GM18861 (cell line): ENCODE measurements around the gene TSPYL6.
"Not testable (repeated sequence)": the region's sequence is repeated elsewhere in the genome, so short reads cannot be mapped to it uniquely, and the experiment has no call there.

ENCODE experiments used
- ATAC-seq: cut with Tn5 transposase; IDR thresholded peaks from one replicate; pipeline ENCODE4 v1.9.1; 2021; ENCODE audit not compliant: unreplicated experiment

TSPYL6 gene

DNA sequence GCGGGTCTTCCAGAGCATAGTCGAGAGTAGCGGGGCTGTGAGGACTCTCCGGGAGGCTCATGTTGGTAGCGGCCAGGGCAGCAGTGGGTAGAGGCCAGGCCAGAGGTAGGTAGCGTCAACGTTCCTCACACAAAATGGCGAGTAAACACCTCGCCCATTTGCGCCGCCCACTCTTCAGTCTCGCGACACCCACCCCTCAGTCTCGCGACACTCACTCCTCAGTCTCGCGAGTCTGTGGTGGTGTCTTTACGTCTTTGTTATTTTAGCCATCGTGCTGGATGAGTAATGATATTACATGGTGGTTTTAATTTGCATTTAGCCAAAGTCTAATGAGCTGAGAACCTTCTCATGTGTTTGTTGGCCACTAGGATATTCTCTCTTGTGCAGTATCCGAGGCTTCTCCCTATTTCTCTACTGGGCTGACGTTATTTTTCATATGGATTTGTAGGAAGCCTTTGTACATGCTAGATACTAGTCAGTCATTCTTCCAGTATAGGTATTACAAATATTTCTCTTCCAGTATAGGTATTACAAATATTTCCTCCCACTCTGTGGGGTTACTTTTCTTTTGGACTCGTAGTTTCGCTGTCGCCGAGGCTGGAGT is at the start of gene TSPYL6:
Gene TSPYL6 (minus strand): TSS at position 139 of the 604 bp plus-strand sequence. CDS start 78 bp downstream, at position 61.
- no peak for ATAC-seq

DNA sequence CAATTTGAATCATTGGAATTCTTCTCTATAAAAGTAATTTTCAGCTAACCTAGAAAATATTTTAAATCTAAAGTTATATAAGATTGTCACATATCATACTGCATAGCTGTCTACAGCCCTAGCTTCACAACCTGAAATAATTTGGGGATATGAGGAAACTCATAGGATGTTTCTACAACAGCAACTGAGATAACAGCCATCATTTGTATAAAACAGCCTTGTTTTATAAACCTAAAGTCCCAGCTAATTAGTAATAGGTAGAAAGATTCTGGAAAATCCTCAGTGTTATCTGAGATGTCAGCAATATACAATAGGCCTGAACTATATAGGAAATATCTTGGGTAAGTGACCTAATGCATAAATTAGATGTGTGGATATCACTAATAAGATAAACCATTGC is 47.6 kb upstream of the TSPYL6 start:
- ATAC-seq, result no peak

DNA sequence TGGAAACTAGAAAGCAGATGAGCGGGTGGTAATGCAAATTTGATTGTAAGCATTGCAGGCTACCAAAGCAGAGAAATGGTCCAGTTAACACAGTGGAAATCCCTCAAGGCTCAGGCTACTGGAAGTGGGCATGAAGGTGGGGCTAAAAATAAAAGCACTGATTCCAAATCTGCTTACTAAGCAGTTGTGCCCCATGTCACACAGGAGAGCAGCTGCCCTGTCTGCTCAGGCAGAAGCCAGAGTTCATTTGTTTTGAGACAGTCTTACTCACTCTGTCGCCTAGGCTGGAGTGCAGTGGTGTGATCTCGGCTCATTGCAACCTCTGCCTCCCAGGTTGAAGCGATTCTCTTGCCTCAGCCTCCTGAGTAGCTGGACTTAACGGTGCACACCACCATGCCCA is 42.5 kb upstream of the TSPYL6 start:
- ATAC-seq, result no peak

DNA sequence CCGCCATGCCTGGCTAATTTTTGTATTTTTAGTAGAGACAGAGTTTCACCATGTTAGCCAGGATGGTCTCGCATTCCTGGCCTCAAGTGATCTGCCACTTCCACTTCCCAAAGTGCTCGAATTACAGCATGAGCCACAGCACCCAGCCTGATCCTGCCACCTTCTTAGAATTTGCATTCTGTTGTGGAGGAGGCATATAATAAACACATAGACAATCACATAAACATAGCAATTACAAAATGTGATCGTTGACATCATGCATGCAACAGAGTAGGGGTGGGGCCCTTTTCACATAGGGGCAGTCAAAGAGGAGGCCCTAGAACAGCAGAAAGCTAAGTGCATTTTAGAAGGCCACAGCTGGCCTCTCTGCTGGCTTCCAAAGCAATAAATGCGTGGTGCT is 39.9 kb upstream of the TSPYL6 start:
- ATAC-seq, result no peak

DNA sequence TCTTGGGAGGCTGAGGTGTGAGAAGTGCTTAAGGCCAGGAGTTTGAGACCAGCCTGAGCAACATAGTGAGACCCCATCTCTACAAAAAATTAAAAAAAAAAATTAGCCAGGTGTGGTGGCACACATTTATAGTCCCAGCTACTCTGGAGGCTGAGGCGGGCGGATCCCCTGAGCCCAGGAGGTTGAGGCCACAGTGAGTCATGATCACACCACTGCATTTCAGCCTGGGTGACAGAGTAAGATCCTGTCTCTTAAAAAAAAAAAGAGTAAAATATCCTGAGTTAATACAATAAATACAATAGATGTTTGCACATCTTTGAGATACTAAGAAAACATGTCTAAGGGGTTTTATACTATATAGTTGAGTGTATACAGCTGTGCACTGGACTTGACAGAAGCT is 38.6 kb upstream of the TSPYL6 start:
- ATAC-seq, result not testable (repeated sequence)

DNA sequence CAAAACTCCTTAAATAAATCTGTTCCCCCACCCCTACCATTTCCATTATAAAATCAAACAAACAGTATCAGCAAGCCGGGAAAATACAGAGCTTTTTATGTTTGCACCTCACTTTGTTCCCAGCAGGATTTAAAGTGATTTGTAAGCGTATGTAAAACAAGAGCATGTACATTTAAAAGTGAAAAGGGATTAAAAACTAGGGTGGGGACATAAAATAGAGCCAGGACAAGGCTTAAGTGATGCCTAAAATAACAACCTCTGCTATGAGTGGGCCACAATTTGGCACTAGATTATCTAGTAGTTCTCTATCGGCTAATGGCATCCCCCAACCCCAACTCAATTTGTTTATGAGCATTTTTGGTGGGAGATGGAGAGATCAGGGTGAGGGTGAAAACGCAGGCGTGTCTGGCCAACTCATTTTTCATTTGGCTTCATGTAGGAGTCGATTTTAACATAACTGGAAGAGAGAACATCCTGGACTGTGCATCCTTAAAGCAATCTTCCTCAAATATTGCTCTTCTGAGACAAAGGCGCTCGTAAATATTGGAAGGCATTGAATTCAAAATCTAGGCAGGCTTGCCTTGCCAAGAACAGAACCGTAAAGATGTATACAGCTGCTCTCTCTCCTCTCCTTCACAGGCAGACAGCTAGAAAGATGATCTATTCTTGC is 34.5 kb upstream of the TSPYL6 start:
- ATAC-seq, result no peak

DNA sequence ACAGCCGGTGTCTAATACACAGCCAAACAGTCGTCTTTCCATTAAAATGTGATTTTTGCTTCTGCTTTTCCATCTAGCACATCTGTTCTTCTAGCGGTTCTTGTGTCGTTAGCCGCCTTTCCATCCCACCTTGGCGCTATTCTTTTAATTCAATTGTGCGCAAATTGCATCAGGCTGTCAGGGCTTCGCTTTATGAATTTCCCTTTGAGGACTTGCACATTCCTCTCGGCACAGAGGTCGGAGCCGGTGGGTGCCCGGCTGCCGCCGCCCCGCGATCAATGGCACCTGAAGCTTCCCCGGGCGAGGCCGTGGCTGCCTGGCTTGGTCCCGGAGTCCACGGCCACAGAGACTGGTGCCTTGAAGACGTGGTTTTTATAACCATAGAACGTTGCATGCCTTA is 33.9 kb upstream of the TSPYL6 start:
- no peak for ATAC-seq

DNA sequence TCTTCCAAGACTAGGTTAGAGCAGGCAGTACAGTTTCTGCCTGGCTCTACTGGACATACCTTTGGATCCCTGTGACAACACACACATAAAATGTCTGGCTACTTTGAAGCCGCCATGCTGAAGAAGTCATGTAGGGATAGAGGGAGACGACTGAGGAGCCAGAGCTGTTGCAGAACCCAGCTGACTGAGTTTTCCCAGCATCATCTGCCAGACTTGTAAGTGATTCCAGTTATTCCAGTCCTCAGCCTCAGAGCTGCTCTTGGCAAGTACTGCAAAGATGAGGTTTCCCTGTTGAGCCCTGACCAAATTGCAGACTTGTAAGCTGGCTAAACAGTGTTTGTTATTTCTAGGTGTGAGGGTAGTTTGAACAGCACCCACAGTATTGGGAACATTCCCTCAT is 31.5 kb upstream of the TSPYL6 start:
- ATAC-seq, result no peak

DNA sequence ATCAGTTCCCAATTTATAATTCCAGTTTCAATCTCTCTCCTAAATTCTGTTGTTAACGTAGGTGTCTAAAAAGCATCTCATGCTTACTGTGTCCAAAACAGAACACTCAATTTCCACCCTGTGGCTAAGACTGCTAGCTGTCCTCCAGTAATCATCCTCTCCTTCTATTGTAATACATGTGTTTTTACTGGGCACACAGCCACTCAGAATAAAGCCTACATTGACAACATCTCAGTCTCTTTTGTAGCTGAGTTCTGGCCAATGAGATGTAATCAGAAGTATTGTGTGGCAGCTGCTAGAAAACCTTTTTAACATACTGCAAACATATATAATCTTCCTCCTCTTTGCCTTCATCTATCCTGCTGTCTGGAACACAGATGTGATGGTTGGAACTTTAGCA is 29.4 kb upstream of the TSPYL6 start:
- ATAC-seq, result no peak

DNA sequence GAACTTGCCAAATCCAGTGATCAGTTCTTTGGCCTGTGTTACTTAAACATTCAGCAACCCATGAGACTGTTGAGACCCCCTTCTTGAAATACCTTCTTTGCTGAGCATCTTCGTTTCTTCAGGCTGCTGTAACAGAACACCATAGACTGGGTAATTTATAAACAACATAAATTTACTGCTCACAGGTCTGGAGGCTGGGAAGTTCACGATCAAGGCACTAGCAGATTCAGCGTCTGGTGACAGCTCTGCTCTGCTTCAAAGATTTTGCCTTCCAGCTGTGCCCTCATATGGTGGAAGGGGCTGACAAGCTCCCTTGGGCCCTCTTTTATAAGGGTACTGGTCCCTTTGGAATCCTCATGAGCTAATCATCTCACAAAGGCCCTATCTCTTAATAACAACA is 28.8 kb upstream of the TSPYL6 start:
- ATAC-seq, result no peak

DNA sequence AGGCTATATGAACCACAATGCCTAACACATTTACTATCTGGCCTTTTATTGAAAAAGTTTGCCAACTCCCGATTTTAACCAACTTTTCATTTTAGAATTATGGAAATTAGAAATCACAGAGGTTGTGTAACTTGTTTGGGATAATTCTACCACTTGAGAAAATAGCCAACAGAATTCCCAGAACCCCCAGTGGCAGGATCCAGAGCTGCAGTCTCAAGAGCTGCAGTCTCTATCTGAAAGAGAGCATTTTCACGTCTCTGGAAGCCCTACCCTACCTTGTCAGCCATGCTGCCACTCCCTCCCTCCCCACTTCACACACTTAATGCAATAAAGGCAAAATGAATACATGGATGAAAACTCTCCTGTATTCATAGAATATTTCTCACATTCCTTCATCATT is 23.4 kb upstream of the TSPYL6 start:
- no peak for ATAC-seq

DNA sequence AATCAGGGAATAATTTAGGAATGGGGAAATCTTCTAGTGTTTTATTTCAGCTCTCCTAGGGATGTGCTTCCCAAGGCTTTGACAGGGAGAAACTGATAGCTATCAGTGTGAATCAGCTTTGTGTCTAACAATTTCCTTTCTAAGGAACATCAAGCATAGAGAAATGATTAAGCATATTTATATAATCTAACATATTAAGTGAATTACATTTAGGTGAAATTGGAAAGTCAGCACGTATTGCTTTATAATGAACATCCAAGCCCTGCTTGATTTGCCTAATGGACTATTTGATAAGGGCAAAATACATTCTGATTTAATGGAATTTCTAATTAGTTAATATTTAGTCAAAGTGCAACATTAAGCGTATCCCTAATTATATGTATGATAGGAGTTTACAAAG is 19.5 kb upstream of the TSPYL6 start:
- ATAC-seq, result no peak

DNA sequence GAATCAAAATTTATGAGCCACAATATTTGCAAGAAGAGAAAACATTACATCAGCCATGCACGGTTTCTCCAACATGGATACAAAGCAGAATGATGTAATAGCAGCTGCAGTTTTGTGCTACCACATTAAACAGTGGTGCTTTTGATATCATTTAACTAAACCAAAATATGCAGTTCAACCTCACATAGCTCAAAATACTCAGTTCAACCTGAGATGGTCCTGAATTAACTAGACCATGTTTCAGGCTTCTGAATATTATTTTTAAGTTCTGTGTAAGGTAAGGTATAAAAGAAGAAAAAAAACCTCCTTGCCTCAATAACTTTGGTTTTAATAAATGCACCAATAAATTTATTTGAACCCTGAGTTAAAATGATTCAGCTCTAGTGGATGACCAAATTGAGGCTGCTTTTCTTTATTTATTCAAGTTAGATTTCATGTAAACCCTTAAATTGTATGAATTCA is 18.8 kb upstream of the TSPYL6 start:
- ATAC-seq, result no peak

DNA sequence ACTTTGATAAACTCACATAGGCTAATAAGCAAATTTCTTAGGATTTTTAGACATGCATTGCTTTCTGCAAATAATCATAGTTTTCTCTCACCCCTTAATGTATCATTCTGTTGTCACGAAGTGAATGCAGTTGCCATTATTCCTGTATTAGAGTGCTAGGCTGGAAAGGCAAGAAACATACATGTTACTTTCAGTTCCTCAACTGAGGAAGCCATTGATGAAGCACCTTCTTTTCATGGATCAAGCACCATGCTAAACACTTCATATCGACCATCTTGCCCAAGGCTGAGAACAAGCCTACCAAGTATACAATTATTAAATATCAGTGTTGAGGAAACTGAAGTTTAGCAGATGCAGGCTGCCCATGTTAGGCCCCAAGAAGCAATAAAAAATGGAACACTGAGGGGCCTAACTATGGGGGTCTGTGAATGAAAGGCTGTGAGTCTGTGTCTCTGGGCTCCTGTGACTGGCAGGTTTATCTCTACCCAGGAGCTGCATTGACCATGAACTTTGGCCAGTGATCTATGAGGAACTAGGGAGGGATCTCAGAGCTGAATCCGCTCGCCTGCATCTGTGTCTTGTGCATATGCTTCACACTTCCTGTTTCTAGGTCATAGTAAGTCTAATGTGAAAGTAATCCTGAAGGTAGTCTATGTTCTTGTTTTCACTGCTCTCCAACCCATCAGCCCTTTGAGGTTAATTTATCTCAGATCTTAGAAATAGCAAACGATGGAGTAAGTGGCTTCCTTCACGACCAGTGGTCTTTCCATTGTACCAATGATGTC is 16.0 kb upstream of the TSPYL6 start:
- ATAC-seq, result peak; percentile 98

DNA sequence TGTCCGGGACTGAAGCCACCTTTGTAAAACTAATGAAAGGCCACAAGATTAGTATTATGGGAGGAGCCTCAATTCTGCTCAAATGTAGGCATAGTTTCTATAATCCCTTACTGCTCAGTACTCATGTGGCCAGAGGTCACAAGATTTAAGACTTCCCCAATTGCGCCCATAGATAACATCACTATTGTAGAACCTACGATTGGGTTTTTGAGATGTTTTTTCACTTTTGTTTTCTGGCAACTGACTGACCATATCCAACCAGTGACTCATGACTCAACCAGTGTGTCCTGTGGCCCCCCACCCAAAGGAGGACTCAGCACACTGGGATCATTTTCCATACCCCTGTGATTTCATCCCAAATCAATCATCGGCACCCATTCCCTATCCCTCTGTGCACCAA is 15.2 kb upstream of the TSPYL6 start:
- no peak for ATAC-seq

DNA sequence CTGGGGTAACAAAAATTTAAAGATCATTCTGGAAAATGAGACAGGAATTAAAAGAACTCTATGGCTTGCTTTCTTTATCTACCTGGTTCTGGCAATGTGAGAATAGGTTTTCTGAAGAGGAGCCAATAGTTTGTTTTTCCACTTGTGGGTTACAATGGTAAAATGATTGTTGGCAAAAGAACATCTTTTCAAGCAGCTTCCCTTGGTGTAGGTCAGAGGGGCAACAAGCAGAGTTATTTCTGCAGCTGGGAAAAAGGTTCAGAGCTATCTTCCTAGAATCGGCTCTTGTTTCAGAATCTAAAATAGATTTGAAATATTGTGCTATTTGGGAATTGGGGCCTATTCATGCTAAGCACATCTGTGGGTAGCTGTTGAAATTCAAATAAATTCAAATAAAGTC is 11.5 kb upstream of the TSPYL6 start:
- no peak for ATAC-seq

DNA sequence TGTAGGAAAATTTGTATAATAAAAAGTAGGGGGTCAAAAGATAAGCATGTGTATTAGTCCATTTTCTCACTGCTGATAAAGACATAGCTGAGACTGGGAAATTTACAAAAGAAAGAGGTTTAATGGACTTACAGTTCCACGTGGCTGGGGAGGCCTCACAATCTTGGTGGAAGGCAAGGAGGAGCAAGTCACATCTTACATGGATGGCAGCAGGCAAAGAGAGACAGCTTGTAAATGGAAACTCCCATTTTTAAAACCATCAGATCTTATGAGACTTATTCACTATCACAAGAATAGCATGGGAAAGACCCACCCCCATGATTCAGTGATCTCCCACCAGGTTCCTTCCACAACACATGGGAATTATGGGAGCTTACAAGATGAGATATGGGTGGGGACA is 9.1 kb upstream of the TSPYL6 start:
- ATAC-seq, result not testable (repeated sequence)

DNA sequence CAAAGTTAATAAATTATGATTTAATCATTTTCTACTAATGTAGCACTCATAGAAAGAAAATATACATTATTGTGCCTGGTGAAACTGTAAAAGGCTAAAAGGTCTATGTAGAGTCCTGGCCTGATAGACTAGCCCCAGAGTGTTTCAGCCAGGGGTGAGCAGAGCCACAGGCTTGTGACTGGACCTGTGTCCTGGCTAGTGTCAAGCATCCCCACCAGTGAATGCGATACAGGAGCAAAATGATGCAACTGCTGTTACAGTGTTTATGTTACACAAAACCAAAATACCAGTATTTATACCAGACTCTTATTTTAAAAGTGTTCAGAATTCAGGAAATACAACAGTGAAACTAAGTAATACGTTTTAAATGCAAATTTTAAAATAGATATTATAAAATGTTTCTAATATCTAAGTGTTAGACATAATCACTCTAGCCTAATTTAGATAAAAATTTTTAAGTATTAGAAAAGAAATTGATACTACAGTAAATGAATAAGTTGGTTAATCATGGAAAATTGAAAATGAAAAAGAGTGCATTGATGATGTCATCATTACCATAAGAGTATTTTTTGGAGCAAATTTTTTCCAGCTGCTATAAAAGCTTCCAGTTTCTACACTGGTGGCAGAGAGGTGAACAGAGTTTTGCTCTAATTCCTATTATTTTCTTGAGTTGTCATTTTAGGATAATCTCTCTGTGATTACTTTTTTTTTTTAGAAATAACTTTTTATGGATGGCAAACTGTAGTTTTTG is 6.2 kb upstream of the TSPYL6 start:
- no peak for ATAC-seq

DNA sequence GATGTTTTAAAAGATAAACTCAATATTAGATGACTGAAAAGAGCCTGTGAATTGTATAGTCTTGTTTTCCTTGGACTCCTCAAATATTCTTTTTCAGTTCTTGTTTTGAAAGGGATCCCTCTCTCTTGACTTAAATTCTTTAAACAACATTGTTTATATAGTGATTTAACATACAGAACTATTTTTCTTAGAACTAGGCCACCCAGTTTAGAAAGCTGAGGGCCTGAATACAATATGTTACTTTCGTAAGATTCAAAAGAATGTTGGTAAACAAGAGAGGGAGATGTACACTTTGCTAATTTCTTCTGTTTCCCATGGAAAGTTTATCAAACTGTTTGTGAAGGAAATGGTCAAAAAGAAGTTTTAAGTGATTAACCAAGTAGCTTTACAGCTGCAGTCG is 5.5 kb upstream of the TSPYL6 start:
- ATAC-seq, result no peak

DNA sequence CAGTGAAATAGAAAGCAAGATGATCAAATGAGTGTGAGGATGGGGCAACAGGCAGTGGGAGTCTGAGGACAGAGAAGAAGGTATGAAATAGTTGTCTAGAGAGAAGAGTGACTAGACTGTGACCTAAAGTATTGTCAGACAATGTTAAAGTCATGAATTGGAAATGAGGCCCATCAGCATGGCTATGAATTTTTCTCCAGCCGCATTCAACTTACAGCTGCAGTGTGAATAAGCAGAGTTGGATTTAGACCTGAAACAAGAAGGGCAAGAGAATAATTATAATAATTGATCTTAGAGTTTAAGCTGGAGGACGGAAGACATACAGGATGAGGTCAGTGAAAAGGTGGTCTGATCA is 4.2 kb upstream of the TSPYL6 start:
- ATAC-seq, result no peak

DNA sequence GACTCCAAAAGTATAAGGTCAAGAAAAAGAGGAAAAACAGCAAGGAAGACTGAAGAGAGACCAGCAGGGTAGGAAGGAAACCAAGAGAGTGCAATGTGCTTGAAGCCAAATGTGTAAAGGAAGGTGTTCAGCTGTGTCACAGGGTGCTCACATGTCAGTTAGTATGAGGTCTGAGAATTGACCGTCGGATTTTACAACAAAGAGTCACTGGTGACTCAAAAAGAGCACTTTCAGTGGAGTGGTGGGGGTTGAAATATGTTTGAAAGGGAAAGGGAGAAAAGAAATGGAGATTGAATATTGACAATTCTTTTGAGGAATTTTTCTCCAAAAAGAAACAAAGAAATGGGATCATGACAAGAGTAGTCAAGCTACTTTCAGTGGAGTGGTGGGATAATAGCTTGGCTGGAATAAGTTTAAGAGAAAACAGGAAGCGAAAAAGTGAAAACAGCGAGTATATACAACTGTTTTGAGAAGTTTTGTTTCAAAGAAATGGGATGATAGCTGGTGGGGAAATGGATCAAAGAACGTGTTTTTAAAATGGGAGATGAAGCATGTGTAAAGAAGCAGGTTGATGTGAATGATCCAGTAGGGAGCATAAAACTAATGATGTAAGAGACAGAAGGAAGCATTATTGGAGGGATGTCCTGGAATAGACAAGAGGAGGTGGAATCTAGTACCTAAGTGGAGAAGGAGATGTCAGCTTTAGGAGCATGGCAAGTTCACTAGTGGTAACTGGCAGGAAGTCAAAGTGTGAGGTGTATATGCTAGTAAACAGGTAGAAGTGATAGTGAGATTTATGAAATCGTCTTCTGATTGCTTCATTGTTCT is 3.6 kb upstream of the TSPYL6 start:
- ATAC-seq, result peak; percentile 67
